Suprapubic skin (tissue), 4 donors: ENCODE data around the gene LYL1.

ENCODE experiments used
- CTCF ChIP-seq, 2 donors: fragments of 200-600 bp in 1 of 2; fragments of 450-650 bp in 1 of 2; sonication (generic) in 1 of 2; IDR thresholded peaks; one replicate each; pipeline ENCODE4 v1.5.1; 2016 to 2019; ENCODE audit warnings: antibody characterized with exemption in 2 of 2, mild to moderate bottlenecking in 1 of 2, moderate library complexity in 1 of 2
- EP300 ChIP-seq: sonication (generic); formaldehyde crosslinking; IDR thresholded peaks from one replicate; pipeline ENCODE4 v1.6.1; 2017; ENCODE audit warnings: antibody characterized with exemption
- POLR2A ChIP-seq, 2 donors: fragments of 450-650 bp; IDR thresholded peaks; one replicate each; pipeline ENCODE4 v1.6.1; 2017; ENCODE audit warnings: antibody characterized with exemption in 2 of 2, mild to moderate bottlenecking in 2 of 2, moderate library complexity in 2 of 2
- POLR2AphosphoS5 ChIP-seq, 3 donors: sonication (generic); formaldehyde crosslinking; IDR thresholded peaks; one replicate each; pipeline ENCODE4 v1.6.1; 2017; ENCODE audit warnings: antibody characterized with exemption in 3 of 3

GRCh38 chr19:13052447-13053175 is 50.0 kb downstream of the LYL1 start:
- TF ChIP-seq EP300 (no peak), POLR2A (IDR thresholded peaks at IDR 0.05) (no peak), CTCF (IDR thresholded peaks at IDR 0.05) (no peak), POLR2AphosphoS5 (IDR thresholded peaks at IDR 0.05) (no peak)
